ENCODE data around the gene ITPR2. TPM values are rescaled to one million over a fixed set of nuclear protein-coding genes. Genes with fewer than 3 reads are reported as not detected.

Gene ITPR2
- total and polyA plus RNA-seq, 2 of the 8 experiments (the other 6 are each of a cell fraction or from before 2014, with no cell fraction given) = 4.1 to 48.3 TPM

DNA sequence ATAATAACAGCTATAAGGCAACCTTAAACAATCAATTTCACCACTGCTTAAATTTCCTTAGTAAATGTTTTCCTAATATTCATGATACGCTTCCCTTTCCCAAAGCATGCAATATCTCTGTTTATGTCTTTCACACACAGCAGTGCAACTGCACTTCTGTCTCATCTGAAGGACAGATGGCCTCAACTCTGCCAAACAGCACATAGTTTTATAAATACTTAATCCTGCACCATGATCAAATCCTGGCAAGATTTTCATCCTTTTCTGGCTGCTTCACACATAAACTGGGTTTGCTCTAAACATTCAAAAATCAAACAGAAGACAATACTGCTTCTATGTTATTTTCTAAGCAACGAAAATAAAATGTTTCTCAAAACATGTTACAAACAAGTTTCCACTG is 266.3 kb downstream of the ITPR2 start:
- Histone ChIP-seq H2BK15ac (ENCODE audit: low read length) (no peak overlapping the region), H3K79me2 (ENCODE audit: control insufficient read depth in 1 of 2, insufficient read depth in 2 of 2, low read length in 2 of 2) (no peaks in the 10 kb centered on the region), H3K4me1 (replicated peaks in 1 of 4; ENCODE audit: control insufficient read depth in 3 of 4, insufficient read depth in 4 of 4, low read length in 3 of 4) (no peaks in the 10 kb centered on the region), H3K23me2 (ENCODE audit: low read depth, low read length) (peaks cover 5% of the 10 kb centered on the region; the same call in 1 of the 2 replicates), H3K9ac (replicated peaks in 1 of 4; ENCODE audit: extremely low read depth in 1 of 4, low read depth in 3 of 4, low read length in 3 of 4) (no peak overlapping the region), H2AK5ac (ENCODE audit: low read depth, low read length) (no peak overlapping the region), H3K56ac (replicated peaks; ENCODE audit: insufficient read length, low read depth, low read length) (no peak overlapping the region), H3K36me3 (ENCODE audit: control insufficient read depth in 2 of 4, insufficient read depth in 4 of 4, low read length in 3 of 4) (no peaks in the 10 kb centered on the region), H3K4ac (replicated peaks; ENCODE audit: insufficient read length, low read depth, low read length) (no peak overlapping the region), H3K9me3 (ENCODE audit: insufficient read depth in 2 of 2, low read depth in 1 of 2, low read length in 1 of 2) (no peaks in the 10 kb centered on the region), H3K79me1 (ENCODE audit: low read depth, low read length) (no peaks in the 10 kb centered on the region), H4K8ac (ENCODE audit: extremely low read depth, insufficient read depth, low read length) (no peak overlapping the region), H2BK12ac (ENCODE audit: low read depth, low read length) (no peak overlapping the region), H2AFZ (ENCODE audit: low read length) (no peak overlapping the region), H3K27me3 (replicated peaks in 1 of 4; ENCODE audit: control insufficient read depth in 3 of 4, extremely low read depth in 1 of 4, insufficient read depth in 3 of 4, low read length in 3 of 4) (no peaks in the 10 kb centered on the region), H4K91ac (replicated peaks; ENCODE audit: insufficient read length, low read length) (no peak overlapping the region), H3K23ac (ENCODE audit: insufficient read length) (no peak overlapping the region), H2BK5ac (ENCODE audit: low read depth, low read length) (no peak overlapping the region), H2BK20ac (ENCODE audit: low read length) (no peak overlapping the region), H3K4me3 (ENCODE audit: extremely low read depth in 1 of 4, insufficient read depth in 2 of 4, low read depth in 3 of 4, low read length in 4 of 4) (no peak overlapping the region), H3K4me2 (ENCODE audit: insufficient read depth in 1 of 2, low read depth in 2 of 2, low read length in 2 of 2) (no peak overlapping the region), H4K5ac (ENCODE audit: insufficient read length, low read depth, low read length) (no peak overlapping the region), H3K18ac (ENCODE audit: extremely low read depth, low read length) (no peak overlapping the region), H3K27ac (ENCODE audit: low read depth, low read length) (no peak overlapping the region), H4K20me1 (replicated peaks in 1 of 2; ENCODE audit: control insufficient read depth in 1 of 2, insufficient read depth in 2 of 2, low read length in 2 of 2) (no peaks in the 10 kb centered on the region), H2BK120ac (replicated peaks; ENCODE audit: low read depth, low read length) (no peak overlapping the region), H3K14ac (ENCODE audit: insufficient read length) (no peak overlapping the region)
- FAIRE-seq = no peak
- ChIA-PET POLR2A (ENCODE audit: partially characterized antibody) (no interaction called here), CTCF (ENCODE audit: partially characterized antibody) (no interaction called here)
- no peak for DNase-seq (ENCODE audit: low read depth in 1 of 2, low spot score in 2 of 2)
- 90% methylated on average over 2 of the region's 2 CpGs; no CpG with 5 or more reads in 1 of the 2 experiments for WGBS, 2 experiments (ENCODE audit: extremely low coverage in 1 of 2, insufficient coverage in 1 of 2, insufficient read length in 1 of 2, insufficient replicate concordance in 2 of 2, low coverage in 1 of 2, low lambda C conversion rate in 2 of 2, missing lambda C conversion rate in 1 of 2)
- TF ChIP-seq JUND (IDR thresholded peaks at IDR 0.05; ENCODE audit: low read length) = no peak
- TF ChIP-seq BRCA1 (IDR thresholded peaks at IDR 0.05; ENCODE audit: low read depth, low read length) = no peak
- TF ChIP-seq EGR1 (IDR thresholded peaks at IDR 0.05; ENCODE audit: borderline replicate concordance, low read depth, low read length) = no peak
- no peak for TF ChIP-seq YY1 (IDR thresholded peaks at IDR 0.05; ENCODE audit: low read depth, low read length)
